GM18505 (cell line): ENCODE data around the gene WDR72.

Experiments used
- ATAC-seq: cut with Tn5 transposase; IDR thresholded peaks from one replicate; pipeline ENCODE4 v1.9.1; 2021; ENCODE audit not compliant: unreplicated experiment
- POLR2A ChIP-seq: IDR thresholded peaks from 4 replicates; pipeline ENCODE4 v1.6.1; 2011; ENCODE audit warnings: borderline replicate concordance; ENCODE audit not compliant: insufficient read depth, insufficient read length; ENCODE audit errors: extremely low read depth

Gene WDR72

DNA sequence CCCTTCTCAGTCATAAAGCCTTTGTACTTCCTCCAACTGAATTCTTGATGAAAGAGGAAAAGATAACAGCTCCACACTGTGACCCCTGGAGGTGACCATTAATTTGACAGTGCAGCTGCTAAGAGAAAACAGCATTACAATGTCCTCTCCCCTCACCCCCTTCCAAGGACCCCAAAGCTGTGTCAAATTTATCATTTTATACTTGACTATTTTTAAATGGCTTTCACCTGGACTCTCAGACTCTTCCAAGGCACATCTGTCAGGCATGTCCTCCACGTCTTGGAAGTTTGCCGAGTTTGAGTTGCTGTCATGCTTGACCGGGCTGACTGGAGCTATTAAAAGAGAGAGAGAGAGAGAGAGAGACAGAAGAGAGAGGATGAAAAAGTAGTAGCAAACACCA lies 236.5 kb downstream of the WDR72 start:
- no peak for ATAC-seq
- no peak for TF ChIP-seq POLR2A

DNA sequence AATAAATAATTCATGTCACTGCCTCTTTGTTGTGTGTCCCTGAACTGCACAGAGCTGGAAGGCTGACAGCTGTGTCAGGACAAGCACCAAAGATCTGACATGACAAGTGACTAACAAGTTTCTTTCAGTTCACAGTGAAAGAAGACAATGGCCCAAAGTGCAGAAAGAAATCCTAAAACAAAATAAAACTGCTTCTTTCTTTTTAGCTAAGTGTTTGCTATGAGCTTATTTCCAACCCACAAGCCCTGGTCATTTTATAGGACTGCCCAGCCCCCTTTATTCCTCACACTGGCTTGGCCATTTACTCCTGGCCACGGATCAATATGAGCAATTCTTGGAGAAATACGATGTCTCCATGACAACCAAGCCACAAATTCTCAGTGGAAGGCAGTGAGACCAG lies 238.5 kb downstream of the WDR72 start:
- no peak for ATAC-seq
- TF ChIP-seq POLR2A = no peak

GRCh38 chr15:53513431-53513830 lies 246.0 kb downstream of the WDR72 start:
- TF ChIP-seq POLR2A = no peak
- no peak for ATAC-seq

DNA sequence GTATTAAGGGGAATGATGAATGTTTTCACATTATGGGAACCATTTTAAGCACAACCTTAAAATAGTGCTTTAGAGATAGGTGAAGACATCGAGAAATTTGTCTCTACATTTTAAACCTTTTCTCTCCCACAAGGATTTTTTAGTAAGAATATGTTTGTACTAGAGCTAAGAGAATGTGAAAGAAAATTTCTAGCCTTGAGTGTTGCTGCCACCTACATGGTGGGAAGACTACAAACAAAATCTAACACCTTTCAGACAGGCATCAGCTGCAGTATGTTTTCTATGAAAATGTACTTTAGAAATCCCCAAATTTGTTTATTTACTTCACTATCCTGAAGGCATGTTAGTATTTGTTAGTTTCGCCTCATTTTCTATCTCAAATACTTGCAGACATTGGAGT lies 247.4 kb downstream of the WDR72 start:
- no peak for TF ChIP-seq POLR2A
- no peak for ATAC-seq

GRCh38 chr15:53511175-53511574 lies 248.3 kb downstream of the WDR72 start:
- ATAC-seq = no peak
- TF ChIP-seq POLR2A = no peak

DNA sequence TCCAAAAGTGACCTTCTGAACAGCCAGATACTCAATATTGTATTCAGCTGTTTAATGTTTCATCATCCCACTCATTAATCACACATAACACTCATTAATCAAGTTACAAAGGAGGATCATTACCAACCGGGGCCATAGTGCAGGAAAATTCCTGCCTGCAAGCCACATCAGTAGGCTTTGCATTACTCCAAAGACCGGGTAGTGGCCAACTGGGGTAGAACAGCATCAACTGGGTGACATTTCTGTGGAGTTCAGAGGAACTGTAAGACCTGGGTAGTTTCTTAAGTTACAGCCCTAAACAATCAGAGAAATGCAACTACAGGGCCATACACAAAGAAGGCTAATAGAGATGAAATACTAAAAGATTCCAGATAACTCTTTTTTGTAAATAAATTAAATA lies 253.1 kb downstream of the WDR72 start:
- no peak for ATAC-seq

GRCh38 chr15:53498996-53499395 lies 260.5 kb downstream of the WDR72 start:
- no peak for ATAC-seq
- no peak for TF ChIP-seq POLR2A

More for the DNA sequence above, 253.1 kb downstream of the WDR72 start:
- no peak for TF ChIP-seq POLR2A

DNA sequence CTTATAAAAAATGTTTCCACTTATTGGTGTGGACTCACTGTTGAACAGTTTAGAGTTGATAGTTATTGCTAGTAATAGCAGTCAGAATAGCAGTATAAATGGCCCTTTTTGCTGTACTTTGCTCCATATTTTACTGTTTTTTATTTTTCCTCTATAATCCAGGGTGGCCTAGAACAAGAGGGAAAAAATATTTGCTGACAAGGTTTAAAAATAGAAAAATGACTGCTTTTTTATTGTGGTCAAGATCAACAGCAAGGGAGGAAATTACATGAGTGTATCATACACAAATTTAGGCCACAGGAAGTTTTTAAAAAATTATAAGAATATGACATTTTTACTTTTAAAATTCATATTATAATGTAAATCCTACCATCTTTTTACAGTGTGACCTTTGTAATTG lies 269.1 kb downstream of the WDR72 start:
- no peak for ATAC-seq
- TF ChIP-seq POLR2A = no peak

GRCh38 chr15:53482055-53482454 lies 277.4 kb downstream of the WDR72 start:
- ATAC-seq = no peak
- TF ChIP-seq POLR2A = no peak

DNA sequence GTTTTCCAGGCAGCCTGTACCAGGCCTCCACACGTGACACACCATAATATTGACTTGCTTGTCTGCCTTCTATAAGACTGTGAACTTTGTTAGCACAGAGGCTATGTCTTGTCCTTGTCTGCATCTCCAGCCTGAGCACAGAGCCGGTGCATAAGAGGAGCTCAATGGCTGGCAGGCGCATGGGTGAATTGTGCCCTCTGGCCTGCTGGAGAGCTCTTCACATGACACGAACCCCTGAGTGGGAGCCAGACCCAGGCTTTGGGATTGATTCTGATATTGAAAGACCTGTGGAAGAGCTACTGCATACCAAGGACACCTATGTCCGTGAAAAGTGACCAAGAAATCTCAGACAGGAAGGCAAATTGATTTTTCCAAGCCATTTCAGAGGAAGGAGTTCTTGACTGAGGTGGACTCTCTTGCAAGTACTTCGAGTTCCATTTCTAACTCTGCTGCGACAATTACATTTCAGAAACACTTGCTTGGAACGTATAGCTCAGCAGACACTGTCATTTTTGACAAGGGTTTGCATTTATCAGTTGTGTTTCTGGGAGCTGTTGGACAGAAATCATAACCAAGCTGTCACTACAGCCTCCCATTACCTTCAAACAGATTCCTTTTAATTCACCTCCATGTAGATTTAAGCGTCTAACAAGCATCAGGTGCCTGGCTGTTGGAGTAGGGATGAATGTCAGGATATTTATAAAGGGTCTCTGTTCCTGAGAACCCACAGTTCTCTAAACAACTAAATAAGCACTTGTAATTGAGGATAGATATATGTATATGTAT lies 281.3 kb downstream of the WDR72 start:
- TF ChIP-seq POLR2A = no peak
- no peak for ATAC-seq

DNA sequence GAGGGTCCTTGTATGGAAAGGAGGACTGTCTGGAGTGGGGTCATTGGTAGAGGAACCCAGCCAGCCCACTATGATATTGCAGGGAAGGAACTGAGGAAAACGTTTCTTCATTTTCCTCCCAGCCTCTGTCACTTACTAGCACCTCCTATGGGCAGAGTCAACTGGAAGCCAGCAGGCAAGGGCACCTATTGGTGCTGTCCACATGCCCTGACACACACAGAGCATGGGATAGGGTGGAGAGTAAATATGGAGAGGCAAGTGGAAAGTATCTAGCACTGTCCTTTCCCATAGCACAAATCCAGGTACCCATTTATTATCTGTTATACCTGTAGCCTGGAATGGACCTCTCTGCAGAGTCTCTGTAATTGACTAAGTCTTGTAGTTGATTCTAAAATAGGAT lies 285.6 kb downstream of the WDR72 start:
- no peak for TF ChIP-seq POLR2A
- ATAC-seq = no peak

GRCh38 chr15:53473435-53473834 lies 286.0 kb downstream of the WDR72 start:
- TF ChIP-seq POLR2A = no peak

DNA sequence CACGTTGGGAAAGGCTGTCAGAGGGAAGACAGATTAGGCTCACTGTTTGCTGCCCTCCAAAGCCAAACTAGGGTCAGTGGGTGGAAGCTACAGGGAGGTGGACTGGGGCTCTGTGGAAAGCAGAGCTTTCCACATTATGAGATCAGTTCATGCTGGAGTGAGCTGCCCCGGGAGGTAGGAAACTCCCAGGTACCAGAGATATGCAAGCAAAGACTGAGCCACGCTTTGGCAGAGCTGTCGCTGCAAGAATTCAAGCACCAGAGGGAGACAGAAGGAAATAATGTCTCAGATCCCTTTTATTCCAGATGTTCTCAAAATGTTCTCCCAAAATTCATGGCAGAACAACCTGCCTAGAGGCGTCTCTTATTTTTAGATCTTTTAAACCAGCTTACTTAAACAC lies 286.6 kb downstream of the WDR72 start:
- no peak for TF ChIP-seq POLR2A
- ATAC-seq = no peak

More at GRCh38 chr15:53473435-53473834, 286.0 kb downstream of the WDR72 start:
- no peak for ATAC-seq

GRCh38 chr15:53472210-53472609 lies 287.3 kb downstream of the WDR72 start:
- ATAC-seq = no peak
- no peak for TF ChIP-seq POLR2A

GRCh38 chr15:53470743-53471142 lies 288.7 kb downstream of the WDR72 start:
- no peak for ATAC-seq
- no peak for TF ChIP-seq POLR2A

- no peak for TF ChIP-seq POLR2A
- no peak for ATAC-seq
Measured at GRCh38 chr15:53469422-53469821, 290.0 kb downstream of the WDR72 start.
